GM23248 (cell line): ENCODE data around the gene FAM131C.
"Not testable (repeated sequence)": the region's sequence is repeated elsewhere in the genome, so short reads cannot be mapped to it uniquely, and the experiment has no call there.

Source experiments
- EZH2 ChIP-seq: fragments of 200-600 bp; sonication (generic); IDR thresholded peaks from 2 replicates; pipeline ENCODE4 v1.6.1; 2018; ENCODE audit warnings: antibody characterized with exemption, mild to moderate bottlenecking; ENCODE audit not compliant: insufficient read depth, poor library complexity, severe bottlenecking
- EZH2phosphoT487 ChIP-seq: fragments of 200-600 bp; sonication (generic); IDR thresholded peaks from 2 replicates; pipeline ENCODE4 v1.6.1; 2018; ENCODE audit warnings: antibody characterized with exemption, moderate library complexity, mild to moderate bottlenecking, low read depth; ENCODE audit not compliant: insufficient read depth

DNA sequence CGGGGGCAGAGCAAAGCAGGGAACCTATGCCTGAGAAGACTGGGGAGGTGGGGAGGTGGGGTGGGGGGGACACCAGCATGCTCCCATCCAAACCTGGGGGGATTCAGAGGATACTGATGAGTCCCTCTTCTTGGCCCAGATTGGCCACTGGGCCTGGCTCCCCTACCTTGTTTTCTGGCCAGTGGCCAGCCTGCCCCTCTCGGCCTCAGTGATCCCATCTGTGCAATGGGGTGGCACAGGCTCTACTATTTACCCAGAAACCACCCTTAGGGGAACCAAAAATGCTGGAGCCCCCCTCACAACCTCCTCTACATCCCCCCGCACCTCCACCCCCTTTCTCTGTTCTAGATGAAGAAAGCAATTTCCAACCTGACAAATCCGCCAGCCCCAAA is 16.9 kb downstream of the FAM131C start:
- TF ChIP-seq EZH2, EZH2phosphoT487: not testable (repeated sequence)
